ENCODE results near the gene CPHXL2. TPM values are rescaled to one million over a fixed set of nuclear protein-coding genes. Genes with fewer than 3 reads are reported as not detected.

The CPHXL2 gene
- total RNA-seq, 2 donors from 2014 or later, result not detected

GRCh38 chr16:75660726-75661302 lies 16.0 kb downstream of the CPHXL2 start:
- Mint-ChIP-seq H3K9me3 (no peaks in the 10 kb centered on the region), H3K4me3 (no peak overlapping the region), H3K27me3 (ENCODE audit: low read depth) (no peaks in the 10 kb centered on the region), H3K36me3 (ENCODE audit: insufficient read depth in 2 of 2) (peaks cover 7 to 17% of the 10 kb centered on the region in 2 donors), H3K27ac (no peak overlapping the region), H3K4me1 (ENCODE audit: low read depth) (peaks cover 4% of the 10 kb centered on the region)
- ATAC-seq (replicated peaks in 1 of 2), result no peak
- no peak for DNase-seq

GRCh38 chr16:75660321-75660720 lies 16.5 kb downstream of the CPHXL2 start:
- DNase-seq, result no peak
- Mint-ChIP-seq H3K4me3 (no peak overlapping the region), H3K27me3 (ENCODE audit: low read depth) (no peaks in the 10 kb centered on the region), H3K36me3 (ENCODE audit: insufficient read depth in 2 of 2) (peaks cover 8 to 17% of the 10 kb centered on the region in 2 donors), H3K9me3 (no peaks in the 10 kb centered on the region), H3K27ac (no peak overlapping the region), H3K4me1 (ENCODE audit: low read depth) (peaks cover 4% of the 10 kb centered on the region)
- no peak for ATAC-seq (replicated peaks in 1 of 2)

- Mint-ChIP-seq H3K36me3 (ENCODE audit: insufficient read depth in 2 of 2) (peaks cover 8 to 31% of the 10 kb centered on the region in 2 donors), H3K27ac (peak overlapping the region; percentile 57), H3K4me3 (no peak overlapping the region), H3K4me1 (ENCODE audit: low read depth) (peaks cover 17% of the 10 kb centered on the region), H3K9me3 (no peaks in the 10 kb centered on the region), H3K27me3 (ENCODE audit: low read depth) (no peaks in the 10 kb centered on the region)
- DNase-seq (no peak), ATAC-seq (replicated peaks in 1 of 2) (no peak)
Measured at GRCh38 chr16:75658175-75658574, 18.6 kb downstream of the CPHXL2 start.

- H3K4me1 Mint-ChIP-seq (ENCODE audit: low read depth), result peaks cover 55% of the 10 kb centered on the region
- DNase-seq (no peak), ATAC-seq (replicated peaks in 1 of 2) (no peak)
- H3K4me3 Mint-ChIP-seq, result peak overlapping the region; percentile 39 to 93
- peaks cover 18 to 47% of the 10 kb centered on the region in 2 donors for H3K36me3 Mint-ChIP-seq (ENCODE audit: insufficient read depth in 2 of 2)
- no peaks in the 10 kb centered on the region for H3K9me3 Mint-ChIP-seq
- H3K27me3 Mint-ChIP-seq (ENCODE audit: low read depth), result no peaks in the 10 kb centered on the region
- H3K27ac Mint-ChIP-seq, result peak overlapping the region; percentile 89
Measured at GRCh38 chr16:75653922-75654321, 22.9 kb downstream of the CPHXL2 start.

DNA sequence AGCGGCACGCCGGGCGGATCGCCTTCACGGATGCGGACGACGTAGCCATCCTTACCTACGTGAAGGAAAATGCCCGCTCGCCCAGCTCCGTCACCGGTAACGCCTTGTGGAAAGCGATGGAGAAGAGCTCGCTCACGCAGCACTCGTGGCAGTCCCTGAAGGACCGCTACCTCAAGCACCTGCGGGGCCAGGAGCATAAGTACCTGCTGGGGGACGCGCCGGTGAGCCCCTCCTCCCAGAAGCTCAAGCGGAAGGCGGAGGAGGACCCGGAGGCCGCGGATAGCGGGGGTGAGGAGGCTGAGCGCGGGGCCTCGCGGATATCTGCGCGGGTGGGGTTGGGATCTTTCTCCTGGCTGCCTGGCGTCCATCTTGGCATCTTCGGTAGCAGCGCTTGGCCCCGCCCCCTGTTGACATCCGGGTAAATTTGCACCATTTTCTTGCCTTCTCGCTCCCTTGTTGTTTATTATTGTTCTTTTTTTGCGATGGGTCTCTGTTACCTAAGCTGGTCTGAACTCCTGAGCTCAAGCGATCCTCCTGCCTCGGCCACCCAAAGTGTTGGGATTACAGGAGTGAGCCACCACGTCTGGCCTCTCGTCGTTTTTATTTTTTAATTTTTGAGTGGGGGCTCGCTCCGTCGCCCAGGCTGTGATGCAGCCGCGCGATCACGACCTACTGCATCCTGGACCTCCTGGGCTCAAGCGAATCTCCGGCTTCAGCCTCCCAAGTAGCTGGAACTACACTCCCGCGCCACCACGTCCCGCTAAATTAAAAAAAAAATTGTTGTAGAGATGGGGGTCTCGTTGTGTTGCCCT lies 28.3 kb downstream of the CPHXL2 start:
- Mint-ChIP-seq H3K4me1 (ENCODE audit: low read depth) (peaks cover 77% of the 10 kb centered on the region), H3K4me3 (peak overlapping the region; percentile 98 to 99), H3K9me3 (no peaks in the 10 kb centered on the region), H3K27ac (peak overlapping the region; percentile 97), H3K36me3 (ENCODE audit: insufficient read depth in 2 of 2) (peaks cover 22 to 30% of the 10 kb centered on the region in 2 donors), H3K27me3 (ENCODE audit: low read depth) (no peaks in the 10 kb centered on the region)
- ATAC-seq (replicated peaks in 1 of 2) (peak; percentile 38 to 53), DNase-seq (peak; percentile 89 to 90)

DNA sequence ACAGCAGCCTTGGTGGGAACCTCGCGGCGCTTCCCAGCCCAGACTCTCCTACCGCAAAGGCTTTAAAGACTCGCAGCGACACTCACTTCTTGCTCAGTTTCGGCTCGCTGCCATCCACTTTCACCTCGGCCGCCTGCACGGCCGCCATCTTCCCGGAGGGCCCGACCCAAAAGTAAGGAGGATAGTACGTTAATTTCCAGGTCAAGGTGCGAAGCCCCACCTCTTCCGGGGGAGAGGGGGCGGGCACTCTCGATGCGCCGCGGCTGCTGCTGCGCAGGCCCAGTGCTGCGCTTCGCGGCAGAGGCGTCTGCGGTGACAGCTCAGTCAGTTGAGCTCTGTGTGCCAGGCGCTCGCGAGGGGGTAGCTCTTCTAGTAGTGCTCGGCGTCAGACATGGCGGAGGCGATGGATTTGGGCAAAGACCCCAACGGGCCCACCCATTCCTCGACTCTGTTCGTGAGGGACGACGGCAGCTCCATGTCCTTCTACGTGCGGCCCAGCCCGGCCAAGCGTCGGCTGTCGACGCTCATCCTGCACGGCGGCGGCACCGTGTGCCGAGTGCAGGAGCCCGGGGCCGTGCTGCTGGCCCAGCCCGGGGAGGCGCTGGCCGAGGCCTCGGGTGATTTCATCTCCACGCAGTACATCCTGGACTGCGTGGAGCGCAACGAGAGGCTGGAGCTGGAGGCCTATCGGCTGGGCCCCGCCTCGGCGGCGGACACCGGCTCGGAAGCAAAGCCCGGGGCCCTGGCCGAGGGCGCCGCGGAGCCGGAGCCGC lies 29.1 kb downstream of the CPHXL2 start, which contains the start of the genes KARS1 and TERF2IP:
Gene KARS1 (minus strand): TSS at position 174 of the 773 bp plus-strand sequence. CDS start 26 bp downstream, at position 148.
Gene TERF2IP (plus strand): TSS at position 282 of the 773 bp plus-strand sequence. CDS start 110 bp downstream, at position 392.
- no peaks in the 10 kb centered on the region for H3K9me3 Mint-ChIP-seq
- peaks cover 22 to 30% of the 10 kb centered on the region in 2 donors for H3K36me3 Mint-ChIP-seq (ENCODE audit: insufficient read depth in 2 of 2)
- H3K27me3 Mint-ChIP-seq (ENCODE audit: low read depth), result no peaks in the 10 kb centered on the region
- peaks cover 70% of the 10 kb centered on the region for H3K4me1 Mint-ChIP-seq (ENCODE audit: low read depth)
- ATAC-seq (replicated peaks in 1 of 2) (peak; percentile 90 to 91), DNase-seq (peak; percentile 95)
- peak within 1 kb of the TSS; percentile 98 to 99 for H3K4me3 Mint-ChIP-seq
- H3K27ac Mint-ChIP-seq, result peak within 1 kb of the TSS; percentile 97

DNA sequence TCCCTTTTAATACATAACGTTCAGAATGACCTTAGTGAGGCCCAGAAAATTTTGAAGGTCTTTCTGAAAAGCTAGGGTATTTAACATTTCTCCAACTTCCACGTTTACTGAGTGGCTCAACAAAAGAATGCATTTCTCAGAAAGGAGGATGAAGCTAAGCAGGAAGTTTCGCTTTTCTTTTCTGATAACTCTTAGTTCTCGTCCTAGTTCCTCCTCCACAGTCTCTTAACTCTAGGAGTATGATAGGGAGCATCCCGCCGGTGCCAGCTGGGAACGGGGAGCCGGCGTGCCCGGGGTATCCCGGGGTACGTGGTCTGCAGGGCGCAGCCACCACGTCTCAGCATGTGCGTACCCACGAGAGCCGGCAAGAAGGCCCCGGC lies 29.7 kb downstream of the CPHXL2 start:
- peak overlapping the region; percentile 94 for H3K27ac Mint-ChIP-seq
- H3K9me3 Mint-ChIP-seq, result no peaks in the 10 kb centered on the region
- peaks cover 22 to 30% of the 10 kb centered on the region in 2 donors for H3K36me3 Mint-ChIP-seq (ENCODE audit: insufficient read depth in 2 of 2)
- H3K4me3 Mint-ChIP-seq, result peak overlapping the region; percentile 98 to 99
- peaks cover 64% of the 10 kb centered on the region for H3K4me1 Mint-ChIP-seq (ENCODE audit: low read depth)
- DNase-seq, result no peak
- no peaks in the 10 kb centered on the region for H3K27me3 Mint-ChIP-seq (ENCODE audit: low read depth)
- ATAC-seq (replicated peaks in 1 of 2), result peak; percentile 10 to 12

DNA sequence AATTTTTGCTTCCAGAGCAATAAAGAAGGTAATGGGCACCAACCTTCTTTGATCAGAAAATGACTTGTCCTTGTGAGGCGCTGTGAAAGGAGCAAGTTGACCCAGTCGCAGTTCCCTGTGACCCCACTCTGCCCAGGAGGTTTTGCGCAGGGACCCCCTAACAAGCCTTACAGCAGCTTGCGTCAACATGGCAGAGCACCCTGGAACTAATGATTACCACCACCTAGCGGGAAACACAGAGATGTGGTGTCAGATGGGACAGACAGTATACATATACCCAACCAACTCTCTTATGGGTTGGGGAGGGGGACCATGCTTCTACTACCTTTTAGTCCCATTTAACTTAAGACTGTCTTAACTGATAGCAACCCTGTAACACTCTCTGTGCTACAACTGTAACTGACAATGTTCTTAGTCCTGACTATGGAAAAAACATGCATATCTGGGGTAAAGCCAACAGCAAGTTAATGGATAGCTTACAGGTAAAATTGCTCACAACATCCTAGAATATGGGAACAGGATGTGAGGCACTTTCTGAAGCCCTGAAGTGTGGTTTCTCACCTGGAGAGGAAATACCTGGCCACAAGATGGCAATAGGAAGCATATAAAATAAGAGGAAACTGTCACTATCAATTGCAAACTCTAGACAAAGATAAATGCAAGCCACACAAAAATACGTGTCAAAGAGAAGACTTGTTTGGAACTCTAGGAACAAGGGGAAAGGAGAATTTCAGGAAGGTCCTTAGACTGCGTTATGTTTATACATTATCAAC lies 32.4 kb downstream of the CPHXL2 start:
- Mint-ChIP-seq H3K4me1 (ENCODE audit: low read depth) (peaks cover 50% of the 10 kb centered on the region), H3K36me3 (ENCODE audit: insufficient read depth in 2 of 2) (peaks cover 16 to 19% of the 10 kb centered on the region in 2 donors), H3K9me3 (no peaks in the 10 kb centered on the region), H3K27ac (peak overlapping the region; percentile 95), H3K4me3 (peak overlapping the region; percentile 42 to 98), H3K27me3 (ENCODE audit: low read depth) (no peaks in the 10 kb centered on the region)
- ATAC-seq (replicated peaks in 1 of 2) (no peak), DNase-seq (no peak)

DNA sequence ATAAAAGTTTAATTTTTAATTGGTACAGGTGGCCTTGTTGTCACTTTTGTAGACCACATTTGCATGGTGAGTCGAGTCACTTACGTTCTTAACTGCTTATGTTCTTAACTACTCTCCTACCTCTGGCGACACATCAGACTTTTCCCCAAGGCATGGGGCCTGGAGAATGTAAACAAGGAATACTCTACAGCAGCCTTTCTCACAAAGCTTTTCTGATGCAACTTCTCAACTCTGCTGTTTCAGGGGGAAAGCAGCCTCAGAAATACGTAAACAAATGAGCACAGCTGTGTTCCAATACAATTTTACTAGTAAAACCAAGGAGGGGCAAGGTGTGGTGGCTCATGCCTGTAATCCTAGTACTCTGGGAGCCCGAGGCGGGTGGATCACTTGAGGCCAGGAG lies 36.2 kb downstream of the CPHXL2 start:
- DNase-seq, result no peak
- Mint-ChIP-seq H3K9me3 (no peaks in the 10 kb centered on the region), H3K27me3 (ENCODE audit: low read depth) (no peaks in the 10 kb centered on the region), H3K36me3 (ENCODE audit: insufficient read depth in 2 of 2) (peaks cover 18 to 42% of the 10 kb centered on the region in 2 donors), H3K4me1 (ENCODE audit: low read depth) (peaks cover 34% of the 10 kb centered on the region), H3K4me3 (no peak overlapping the region), H3K27ac (peak overlapping the region; percentile 64)
- ATAC-seq (replicated peaks in 1 of 2), result no peak

DNA sequence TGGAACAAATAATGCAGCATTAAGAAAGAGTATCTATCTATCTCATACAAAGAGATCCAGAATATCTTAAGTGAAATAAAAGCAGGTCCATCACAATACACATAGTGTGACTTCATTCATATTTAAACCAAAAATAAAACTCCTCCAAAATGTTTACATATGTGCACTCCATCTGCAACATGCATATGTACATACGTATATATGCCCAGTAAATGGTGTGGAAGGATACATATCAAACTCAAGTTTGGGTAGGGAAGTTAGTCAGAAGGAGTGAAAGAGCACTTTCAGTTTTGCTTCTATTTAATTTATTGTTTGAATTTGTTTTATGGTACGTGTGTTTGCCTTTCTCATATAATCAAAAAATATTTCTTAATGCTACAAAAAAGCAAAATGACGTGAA lies 41.8 kb downstream of the CPHXL2 start:
- no peak for ATAC-seq (replicated peaks in 1 of 2)
- peaks cover 6% of the 10 kb centered on the region for H3K4me1 Mint-ChIP-seq (ENCODE audit: low read depth)
- peaks cover 17 to 58% of the 10 kb centered on the region in 2 donors for H3K36me3 Mint-ChIP-seq (ENCODE audit: insufficient read depth in 2 of 2)
- peak overlapping the region; percentile 8 for H3K27ac Mint-ChIP-seq
- no peak for DNase-seq
- H3K27me3 Mint-ChIP-seq (ENCODE audit: low read depth), result no peaks in the 10 kb centered on the region
- no peaks in the 10 kb centered on the region for H3K9me3 Mint-ChIP-seq
- no peak overlapping the region for H3K4me3 Mint-ChIP-seq

GRCh38 chr16:75632857-75633256 lies 44.0 kb downstream of the CPHXL2 start:
- Mint-ChIP-seq H3K9me3 (no peaks in the 10 kb centered on the region), H3K36me3 (ENCODE audit: insufficient read depth in 2 of 2) (peaks cover 17 to 64% of the 10 kb centered on the region in 2 donors), H3K4me3 (no peak overlapping the region), H3K27me3 (ENCODE audit: low read depth) (no peaks in the 10 kb centered on the region), H3K4me1 (ENCODE audit: low read depth) (peaks cover 18% of the 10 kb centered on the region), H3K27ac (no peak overlapping the region)
- ATAC-seq (replicated peaks in 1 of 2) (no peak), DNase-seq (no peak)

GRCh38 chr16:75630052-75630451 lies 46.8 kb downstream of the CPHXL2 start:
- Mint-ChIP-seq H3K4me3 (no peak overlapping the region), H3K27me3 (ENCODE audit: low read depth) (no peaks in the 10 kb centered on the region), H3K4me1 (ENCODE audit: low read depth) (peaks cover 27% of the 10 kb centered on the region), H3K27ac (no peak overlapping the region), H3K9me3 (no peaks in the 10 kb centered on the region), H3K36me3 (ENCODE audit: insufficient read depth in 2 of 2) (peaks cover 25 to 66% of the 10 kb centered on the region in 2 donors)
- DNase-seq (no peak), ATAC-seq (replicated peaks in 1 of 2) (no peak)
